ENCODE data around the gene DENR. TPM values are rescaled to one million over a fixed set of nuclear protein-coding genes. Genes with fewer than 3 reads are reported as not detected.

DENR gene
- total RNA-seq, 1 donor from 2014 or later, result 25.6 TPM

DNA sequence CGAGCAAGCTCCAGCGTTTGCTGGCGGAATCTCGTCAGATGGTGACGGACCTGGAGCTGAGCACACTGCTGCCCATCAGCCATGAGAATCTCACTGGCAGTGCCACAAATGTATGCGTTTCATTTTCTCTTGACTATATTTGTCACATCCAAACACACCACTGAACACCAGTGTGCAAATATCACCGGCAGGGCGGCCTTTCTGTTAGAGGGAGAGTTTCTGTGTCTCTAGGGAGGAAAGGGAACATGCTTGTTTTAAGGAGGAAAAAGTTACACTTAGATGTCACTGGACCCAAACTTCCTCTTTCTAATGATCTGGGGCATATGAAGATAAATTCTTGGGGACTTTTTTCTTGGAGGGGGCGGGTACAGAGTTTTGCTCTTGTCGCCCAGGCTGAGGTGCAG is 60.7 kb downstream of the DENR start:
- no peak for DNase-seq (ENCODE audit: low read depth in 2 of 2)

DNA sequence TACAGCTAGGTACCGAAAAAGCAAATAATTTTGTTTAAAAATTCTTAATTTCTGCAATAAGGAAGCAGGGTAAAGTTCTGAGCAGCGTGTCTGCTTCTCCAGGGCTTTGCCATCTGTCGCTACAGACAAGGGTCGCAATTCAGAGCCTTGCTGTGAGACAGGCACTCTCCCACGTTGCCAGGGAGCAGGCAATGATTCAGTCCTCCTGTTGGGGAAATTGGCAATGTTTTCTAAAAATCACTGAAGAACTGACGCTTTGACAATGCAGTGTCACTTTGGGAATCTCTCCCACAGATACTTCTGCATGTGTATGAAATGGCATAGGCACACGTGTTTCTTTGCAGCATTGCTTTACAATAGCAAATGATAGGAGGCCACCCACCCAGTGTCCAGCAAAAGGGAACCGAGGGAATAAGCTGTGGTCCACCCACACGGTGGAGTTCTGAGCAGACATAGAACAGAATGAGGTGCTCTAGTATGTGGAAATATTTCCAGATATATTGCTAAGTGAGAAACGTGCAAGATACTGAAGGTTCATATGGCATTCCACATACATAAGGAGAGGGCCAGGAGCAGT is 66.7 kb downstream of the DENR start:
- peak in 1 of 2 donors; percentile 43 for DNase-seq (ENCODE audit: low read depth in 2 of 2)

DNA sequence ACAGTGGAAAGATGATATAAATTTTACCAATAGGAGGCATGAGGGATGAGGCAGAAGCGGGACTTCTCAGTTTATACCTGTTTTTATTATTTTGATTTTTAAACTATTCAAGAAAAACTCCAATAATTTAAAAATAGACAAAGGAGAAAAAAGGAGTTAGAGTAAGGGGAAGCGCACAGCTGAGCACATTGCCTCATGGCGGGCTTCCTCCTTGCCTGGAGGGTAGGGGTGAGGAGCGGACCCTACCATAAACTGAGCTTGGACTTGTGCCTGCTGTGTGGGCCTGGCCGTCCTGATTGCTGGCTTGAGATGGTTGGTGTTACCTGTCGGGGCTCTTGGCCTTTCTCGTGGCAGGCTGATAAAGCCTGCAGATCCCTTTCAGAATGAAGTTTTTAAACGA is 67.5 kb downstream of the DENR start:
- no peak for DNase-seq (ENCODE audit: low read depth in 2 of 2)

Other genes with a start within 250 kb of the DENR start
- gene RSRC2, start 225.9 kb upstream of the DENR start, total RNA-seq, result 19.6 and 28.0 TPM in 2 replicates
- gene KNTC1, start 225.6 kb upstream of the DENR start, total RNA-seq, result 13.1 and 15.3 TPM in 2 replicates
- not detected in 2 replicates for gene HCAR2, start 49.5 kb upstream of the DENR start, total RNA-seq
- not detected in 2 replicates for gene HCAR3, start 36.0 kb upstream of the DENR start, total RNA-seq
- gene HCAR1, start 22.0 kb upstream of the DENR start, total RNA-seq, result under 0.01 TPM in 1 of 2 replicates, not detected in the other
- gene CCDC62, start 21.7 kb downstream of the DENR start, total RNA-seq, result 0.22 and 0.40 TPM in 2 replicates
- 28.2 and 49.5 TPM in 2 replicates for gene HIP1R, start 82.6 kb downstream of the DENR start, total RNA-seq
- gene VPS37B, start 143.3 kb downstream of the DENR start, total RNA-seq, result 9.1 and 9.6 TPM in 2 replicates
- gene ABCB9, start 213.6 kb downstream of the DENR start, total RNA-seq, result 5.0 TPM in 2 replicates
- 7.2 and 9.1 TPM in 2 replicates for gene OGFOD2, start 222.4 kb downstream of the DENR start, total RNA-seq
- 145 and 160 TPM in 2 replicates for gene ARL6IP4, start 227.9 kb downstream of the DENR start, total RNA-seq